GM19023 (cell line): ENCODE measurements around the gene PTPRN2.
"Not testable (repeated sequence)": the region's sequence is repeated elsewhere in the genome, so short reads cannot be mapped to it uniquely, and the experiment has no call there.

Experiments
- ATAC-seq: cut with Tn5 transposase; IDR thresholded peaks from one replicate; pipeline ENCODE4 v1.9.1; 2021; ENCODE audit warnings: mild to moderate bottlenecking, moderate library complexity; ENCODE audit not compliant: unreplicated experiment

The PTPRN2 gene

GRCh38 chr7:158164101-158165095 is 423.2 kb downstream of the PTPRN2 start:
- no peak for ATAC-seq

DNA sequence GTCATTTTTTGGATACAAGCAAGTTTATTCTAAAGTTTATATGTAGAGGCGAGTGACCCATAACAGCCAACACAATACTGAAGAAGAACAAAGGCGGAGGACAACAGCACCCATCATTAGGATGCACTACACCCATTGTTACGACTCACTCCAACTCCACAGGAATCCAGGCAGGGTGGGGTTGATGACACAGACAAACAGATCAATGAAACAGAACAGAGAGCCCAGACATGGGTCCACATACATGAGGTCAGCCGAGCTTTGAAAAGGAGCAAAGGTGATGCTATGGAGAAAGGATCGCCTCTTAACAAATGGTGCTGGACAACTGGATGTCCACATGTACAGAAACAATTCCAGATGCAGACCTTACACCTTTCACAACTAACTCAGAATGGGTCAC is 426.4 kb downstream of the PTPRN2 start:
- no peak for ATAC-seq

DNA sequence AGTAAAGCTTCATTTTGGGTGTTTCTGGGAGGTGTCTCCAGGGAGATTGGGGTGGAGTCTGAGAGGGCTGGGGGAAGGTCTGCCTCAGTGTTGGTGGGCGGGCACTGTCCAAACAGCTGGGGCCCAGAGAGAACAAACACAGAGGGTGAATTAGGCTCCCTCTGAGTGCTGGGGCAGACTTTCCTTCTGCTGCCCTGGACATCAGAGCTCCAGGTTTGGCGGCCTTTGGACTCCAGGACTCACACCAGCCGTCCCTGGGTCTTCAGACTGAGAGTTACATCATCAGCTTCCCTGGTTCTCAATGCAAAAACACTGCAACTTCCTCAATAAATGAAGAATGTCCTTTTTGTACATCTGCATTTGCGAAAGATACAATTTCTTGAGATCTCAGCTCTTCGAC is 427.4 kb downstream of the PTPRN2 start:
- ATAC-seq: no peak

DNA sequence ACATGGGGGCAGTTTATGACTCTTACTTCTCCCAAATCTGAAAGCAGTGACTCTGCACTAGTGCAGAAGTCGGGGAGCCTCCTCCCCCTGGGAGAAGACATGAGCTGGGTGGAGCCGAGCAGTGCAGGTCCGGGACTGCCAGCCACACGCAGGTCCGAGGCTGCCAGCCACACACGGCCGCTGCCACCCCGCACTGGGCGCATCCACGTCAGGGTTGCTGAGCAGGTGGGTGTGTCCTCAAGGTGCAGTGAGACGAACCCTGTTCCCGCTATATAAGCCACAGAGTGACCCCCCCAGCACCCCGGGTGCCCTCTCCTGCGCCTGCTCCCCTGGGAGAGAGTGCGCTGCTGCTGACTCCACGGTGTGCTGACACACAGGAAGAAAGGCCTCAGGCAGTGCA is 430.2 kb downstream of the PTPRN2 start:
- no peak for ATAC-seq

DNA sequence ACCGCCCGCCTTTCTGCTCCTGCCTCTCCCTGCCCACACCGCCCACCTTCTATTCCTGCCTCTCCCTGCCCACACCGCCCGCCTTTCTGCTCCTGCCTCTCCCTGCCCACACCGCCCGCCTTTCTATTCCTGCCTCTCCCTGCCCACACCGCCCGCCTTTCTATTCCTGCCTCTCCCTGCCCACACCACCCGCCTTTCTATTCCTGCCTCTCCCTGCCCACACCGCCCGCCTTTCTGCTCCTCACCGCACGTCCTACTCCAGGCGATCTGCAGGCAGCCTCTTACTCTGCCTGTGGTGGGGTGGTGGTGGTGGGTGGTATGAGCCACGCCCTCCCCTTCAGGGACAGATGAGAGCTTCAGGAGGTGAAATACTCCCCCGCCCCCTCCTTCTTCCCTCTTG is 436.4 kb downstream of the PTPRN2 start:
- not testable (repeated sequence) for ATAC-seq

DNA sequence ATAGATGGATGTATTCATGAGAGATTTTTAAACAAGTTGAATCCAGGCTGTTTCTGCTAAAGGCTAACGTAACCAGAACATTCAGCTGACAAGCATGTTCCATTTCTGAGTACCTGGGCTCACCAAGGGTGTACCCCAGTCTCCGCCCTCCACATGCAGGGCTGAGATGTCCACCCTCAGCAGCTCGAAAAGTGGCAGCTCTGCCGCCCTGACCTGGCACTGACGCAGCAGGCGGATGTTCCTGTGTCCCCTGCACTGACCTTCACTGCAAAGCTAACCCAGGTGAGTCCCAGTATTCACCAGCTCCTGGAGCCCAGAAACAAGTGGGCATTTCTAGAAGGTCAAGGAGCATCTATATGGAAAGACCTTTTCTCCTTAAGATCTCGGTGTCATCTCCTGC is 437.4 kb downstream of the PTPRN2 start:
- no peak for ATAC-seq

DNA sequence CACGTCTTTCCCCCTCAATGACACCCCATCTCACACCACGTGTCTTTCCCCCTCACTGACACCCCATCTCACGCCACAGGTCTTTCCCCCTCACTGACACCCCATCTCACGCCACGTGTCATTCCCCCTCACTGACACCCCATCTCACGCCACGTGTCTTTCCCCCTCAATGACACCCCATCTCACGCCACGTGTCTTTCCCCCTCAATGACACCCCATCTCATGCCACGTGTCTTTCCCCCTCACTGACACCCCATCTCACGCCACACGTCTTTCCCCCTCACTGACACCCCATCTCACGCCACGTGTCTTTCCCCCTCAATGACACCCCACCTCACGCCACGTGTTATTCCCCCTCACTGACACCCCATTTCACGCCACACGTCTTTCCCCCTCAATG is 440.2 kb downstream of the PTPRN2 start:
- not testable (repeated sequence) for ATAC-seq

- ATAC-seq: no peak
Observed at GRCh38 chr7:158145370-158145769, 442.3 kb downstream of the PTPRN2 start.

DNA sequence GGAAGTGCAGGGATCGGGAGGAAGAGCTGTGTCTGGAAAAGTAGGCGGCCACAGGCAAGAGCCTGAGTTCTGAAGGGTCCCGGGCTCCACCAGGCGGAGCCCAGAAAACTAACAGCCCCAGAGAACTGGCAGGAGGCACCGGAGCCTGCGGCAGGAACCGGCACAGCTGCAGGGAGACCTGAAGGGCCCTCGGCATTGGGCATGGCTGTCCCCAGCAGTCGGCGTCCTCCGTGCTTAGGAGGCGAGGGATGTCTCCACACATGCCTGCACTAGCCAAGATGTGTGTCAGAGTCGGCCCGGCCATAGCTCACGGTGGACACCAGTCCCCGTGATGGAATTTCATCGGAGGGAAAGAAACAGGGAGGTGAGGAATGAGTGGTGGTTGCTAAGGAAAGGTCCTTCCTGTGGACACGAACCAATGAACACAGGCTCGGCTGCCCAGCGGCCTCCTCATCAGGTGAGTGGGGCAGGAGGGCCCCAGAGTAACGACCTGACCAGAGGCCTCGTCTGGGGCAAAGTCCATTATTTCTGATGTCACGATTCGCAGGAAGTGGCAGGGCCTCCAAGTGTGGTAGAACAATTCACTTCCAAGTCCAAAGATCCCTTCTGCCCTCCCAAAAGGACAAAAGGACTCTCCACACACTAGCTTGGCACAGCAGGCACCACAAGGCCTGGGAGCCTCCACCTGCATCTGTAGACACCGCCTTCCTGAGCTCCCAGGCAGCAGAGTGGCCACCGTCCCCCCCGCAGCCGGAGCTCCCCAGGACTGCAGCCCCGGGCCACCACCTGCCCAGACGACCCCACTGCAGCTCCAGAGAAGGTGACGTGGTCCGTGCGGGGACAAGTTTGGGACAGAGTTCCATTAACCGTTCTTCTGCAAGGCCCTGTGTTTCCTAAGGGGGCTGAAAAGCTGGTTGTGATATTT is 444.2 kb downstream of the PTPRN2 start:
- no peak for ATAC-seq

DNA sequence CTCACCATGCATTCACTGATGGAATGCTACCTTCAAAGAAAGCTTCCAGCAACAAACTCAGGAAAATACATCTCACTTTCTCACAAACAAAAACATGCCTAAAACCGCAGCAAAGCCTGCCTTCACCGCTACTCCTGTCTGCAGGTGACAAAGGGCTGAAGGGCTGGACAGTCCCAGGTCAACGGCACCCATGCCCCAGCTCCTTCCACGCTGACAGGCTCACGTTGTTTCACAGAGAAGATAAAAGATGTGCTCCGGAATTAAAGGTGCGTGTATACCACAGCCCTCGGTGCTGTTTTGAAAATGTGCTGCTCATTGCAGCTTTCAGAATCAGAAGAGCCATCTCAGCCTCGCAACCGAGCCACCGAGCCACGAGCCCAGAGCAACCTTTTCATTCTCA is 445.0 kb downstream of the PTPRN2 start:
- ATAC-seq: no peak

DNA sequence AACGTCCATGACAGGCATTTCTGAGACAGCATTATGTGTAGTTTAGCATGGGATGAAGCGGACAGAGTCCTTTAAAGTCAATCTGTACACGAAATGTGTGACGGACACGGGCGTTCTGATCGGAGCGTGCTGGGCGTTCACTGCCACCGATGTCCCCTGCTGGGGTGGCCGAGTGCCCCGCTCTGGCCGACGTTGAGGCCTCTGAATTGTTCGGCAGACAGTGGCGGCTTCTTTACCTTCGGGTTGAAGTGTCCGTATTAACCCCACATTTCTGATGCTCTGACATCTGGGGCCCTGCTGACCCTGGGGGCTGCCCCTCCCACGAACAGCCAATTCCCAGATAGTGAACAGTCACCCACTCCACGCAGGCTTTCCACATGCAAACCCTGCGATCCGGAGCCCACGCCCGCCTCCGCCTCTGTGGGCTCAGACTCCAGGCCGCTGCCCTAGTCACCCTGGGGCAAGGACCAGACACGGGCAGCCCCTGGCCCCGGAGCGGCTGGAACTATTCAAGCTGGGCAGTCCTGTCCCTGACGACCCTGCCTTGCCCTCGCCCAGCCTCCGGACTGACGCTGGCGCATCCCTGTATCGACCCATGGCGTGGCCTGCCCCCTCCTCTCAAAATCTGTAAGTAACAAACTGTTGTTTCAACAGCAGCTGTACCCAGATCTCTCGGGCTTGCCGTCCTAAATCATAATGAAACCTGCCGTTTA is 445.7 kb downstream of the PTPRN2 start:
- ATAC-seq: no peak

GRCh38 chr7:158141221-158141582 is 446.4 kb downstream of the PTPRN2 start:
- no peak for ATAC-seq

DNA sequence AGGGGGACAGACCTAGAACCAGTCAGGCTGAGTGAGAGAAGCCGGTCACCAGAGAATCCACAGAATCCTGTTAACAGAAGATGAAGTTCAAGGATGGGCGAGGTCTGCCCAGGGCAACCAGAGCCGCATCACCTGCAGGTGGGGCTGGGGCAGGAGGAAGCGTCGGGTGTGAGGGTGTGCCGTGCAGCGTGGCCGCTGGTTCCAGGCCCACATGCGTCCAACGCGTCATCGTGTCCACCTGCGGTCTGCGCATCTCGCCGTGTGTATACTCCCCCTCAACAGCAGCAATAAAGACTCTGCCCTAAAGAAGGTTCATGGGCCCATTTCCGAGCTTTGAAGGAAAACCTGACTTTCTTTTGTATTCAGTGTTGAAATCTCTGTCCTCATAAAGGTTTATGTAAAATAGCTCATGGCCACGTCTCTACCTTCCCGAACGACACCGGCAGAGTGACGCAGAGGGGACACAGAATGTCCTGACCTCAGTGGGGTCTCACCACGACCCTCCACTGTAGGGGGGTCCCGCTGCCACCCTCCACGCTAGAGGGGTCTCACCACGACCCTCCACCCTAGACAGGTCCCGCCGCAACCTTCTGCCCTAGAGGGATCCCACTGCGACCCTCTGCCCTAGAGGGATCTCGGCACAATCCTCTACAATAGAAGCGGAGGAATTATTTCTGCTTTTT is 446.9 kb downstream of the PTPRN2 start:
- ATAC-seq: no peak

- ATAC-seq: no peak
Observed at GRCh38 chr7:158139499-158139898, 448.1 kb downstream of the PTPRN2 start.

- no peak for ATAC-seq
Observed at GRCh38 chr7:158138329-158138597, 449.4 kb downstream of the PTPRN2 start.

DNA sequence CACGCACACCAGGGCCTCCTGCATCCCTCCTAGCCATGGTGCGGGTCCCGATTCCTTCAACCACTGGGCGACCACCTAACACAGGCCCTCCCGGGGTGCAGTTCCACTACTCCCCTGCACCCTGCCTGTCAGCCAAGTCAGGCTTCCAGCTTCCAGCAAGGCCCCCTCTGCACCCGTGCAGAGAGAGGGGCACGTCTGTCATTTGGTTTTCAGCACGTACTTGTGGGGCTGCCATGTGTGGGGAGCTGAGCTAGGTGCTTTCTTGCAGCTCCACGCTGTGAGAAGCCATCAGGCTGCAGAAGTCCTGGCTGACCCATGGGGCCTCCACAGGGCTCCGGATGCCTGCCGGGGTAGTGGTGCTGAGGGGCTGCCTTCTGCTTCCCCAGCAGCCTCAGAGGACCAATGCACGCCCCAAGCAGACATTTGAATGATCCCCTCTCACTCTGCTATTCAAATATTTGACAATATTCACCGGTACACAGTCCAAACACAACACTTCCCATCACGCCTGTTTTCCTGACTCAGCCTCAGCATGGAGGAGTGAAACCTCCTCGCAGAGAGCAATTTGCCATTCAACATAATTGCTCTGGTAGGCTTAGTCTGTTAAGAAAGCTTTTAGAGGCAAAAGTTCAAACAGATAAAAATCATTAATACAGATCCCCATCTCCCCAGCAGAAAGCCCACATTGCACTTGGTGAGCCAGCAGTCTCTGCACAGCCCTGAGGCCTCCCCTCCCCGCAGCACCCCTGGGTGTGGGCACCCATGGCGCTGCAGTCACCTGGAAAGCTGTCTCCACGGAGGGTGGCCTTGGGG is 449.9 kb downstream of the PTPRN2 start:
- no peak for ATAC-seq

GRCh38 chr7:158135931-158136330 is 451.7 kb downstream of the PTPRN2 start:
- no peak for ATAC-seq

DNA sequence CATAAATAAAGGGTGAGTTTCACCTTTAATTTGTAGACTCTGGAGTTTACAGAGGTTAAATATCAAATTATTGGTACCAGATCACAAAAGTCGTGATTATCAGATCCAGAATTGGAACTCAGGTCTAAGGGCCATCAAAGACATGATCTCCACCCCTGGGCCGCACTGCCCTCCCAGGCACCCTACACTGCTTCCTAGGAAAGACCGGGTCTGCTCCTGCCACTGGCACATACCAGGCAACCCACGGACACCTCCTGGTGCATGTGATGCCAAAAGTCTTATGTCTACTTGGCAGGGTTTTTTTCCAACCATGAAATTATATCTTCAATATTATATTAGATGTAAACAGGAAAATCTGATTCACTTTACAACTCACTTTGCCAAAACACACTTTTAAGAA is 452.8 kb downstream of the PTPRN2 start:
- no peak for ATAC-seq

GRCh38 chr7:158133515-158134271 is 453.9 kb downstream of the PTPRN2 start:
- ATAC-seq: no peak
